Fibroblast of peridontal ligament (primary cell): ENCODE measurements around the gene CATSPERD.

Source experiments
- DNase-seq: peaks from one replicate; pipeline ENCODE4 v3.0.0-alpha.2; 2010; ENCODE audit errors: extremely low read depth

CATSPERD gene, protein sequence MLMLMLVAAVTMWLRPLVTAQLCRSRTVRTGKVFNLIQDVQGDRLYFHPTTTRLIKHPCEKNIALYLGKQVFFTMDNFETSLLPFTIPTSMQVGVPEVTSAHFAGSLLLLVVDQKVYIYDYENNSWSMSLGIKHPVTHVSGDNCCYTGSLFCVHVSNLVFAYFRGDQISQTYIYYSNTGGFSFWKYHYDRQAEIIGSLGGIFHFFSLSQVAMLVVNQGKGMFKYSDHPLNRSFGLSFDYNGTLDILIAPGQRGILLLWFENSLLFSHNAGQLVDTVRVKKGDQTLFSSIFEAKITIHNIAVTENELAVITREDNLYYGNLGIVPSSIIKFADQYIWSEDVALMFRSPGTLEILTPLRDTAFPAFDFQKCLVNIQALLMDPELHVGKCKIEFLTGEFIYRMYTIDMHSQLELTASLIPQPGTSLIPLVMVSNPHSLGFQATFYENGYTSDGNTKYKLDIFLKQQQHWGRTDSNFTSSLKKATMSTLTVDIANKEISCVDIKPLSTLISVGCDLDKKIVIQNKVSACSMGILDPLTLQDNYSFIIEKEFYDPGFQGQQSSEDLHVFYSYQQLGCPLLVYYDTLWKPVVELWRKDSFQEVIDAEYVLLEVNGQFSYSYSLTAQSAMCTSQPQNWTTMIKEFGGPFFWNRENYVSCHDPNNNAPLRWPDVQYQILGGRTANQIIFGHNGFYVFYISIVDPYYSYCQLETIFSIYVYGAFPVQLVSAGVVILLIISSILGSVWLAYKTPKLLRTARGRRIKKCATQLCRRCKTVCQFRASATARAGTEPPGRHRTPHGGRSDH

DNA sequence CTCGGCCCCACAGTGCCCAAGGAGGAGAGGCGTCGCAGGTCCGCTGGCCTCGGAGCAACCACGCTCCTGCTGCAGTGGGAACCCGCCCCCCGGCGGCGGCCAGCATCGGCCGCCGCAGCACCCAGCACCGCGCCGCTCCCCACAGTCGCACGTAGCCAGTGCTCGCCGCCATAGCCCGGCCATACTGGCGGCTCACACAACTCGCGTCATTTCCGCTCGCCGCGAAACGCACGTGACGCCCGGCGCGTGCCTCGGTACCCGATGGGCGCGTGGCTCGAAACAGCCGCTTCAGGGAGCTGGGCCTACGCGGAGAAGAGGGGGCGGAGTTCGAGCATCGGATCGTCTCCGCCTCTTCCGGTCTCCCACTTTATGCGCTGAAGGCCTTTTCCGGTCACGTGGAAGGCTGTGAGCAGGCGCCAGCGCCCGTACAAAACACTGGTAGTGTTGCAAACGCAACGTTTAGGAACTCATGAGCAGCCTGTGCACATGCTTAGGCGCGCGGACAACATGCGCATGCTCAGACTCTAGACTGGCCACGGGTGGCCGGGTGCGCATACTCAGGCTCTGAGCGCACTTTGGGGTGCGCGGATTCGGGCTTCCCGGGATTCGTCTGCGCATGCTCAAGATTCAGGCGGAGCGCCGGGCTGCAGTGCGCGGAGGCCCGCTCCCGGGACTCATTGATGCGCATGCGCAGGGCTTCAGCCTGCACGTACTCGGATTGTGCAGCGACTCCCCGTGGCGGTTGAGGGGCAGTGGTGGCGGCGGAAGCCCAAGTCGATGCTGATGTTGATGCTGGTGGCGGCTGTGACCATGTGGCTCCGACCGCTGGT is at the start of gene CATSPERD, which contains the start of gene LONP1:
TSS of gene CATSPERD (plus strand) at position 677 of the 830 bp plus-strand sequence. CDS start at position 778, 101 bp downstream.
TSS of gene LONP1 (minus strand) at position 186 of the 830 bp plus-strand sequence. CDS start at position 172, 14 bp downstream.
- DNase-seq, result peak; percentile 98

DNA sequence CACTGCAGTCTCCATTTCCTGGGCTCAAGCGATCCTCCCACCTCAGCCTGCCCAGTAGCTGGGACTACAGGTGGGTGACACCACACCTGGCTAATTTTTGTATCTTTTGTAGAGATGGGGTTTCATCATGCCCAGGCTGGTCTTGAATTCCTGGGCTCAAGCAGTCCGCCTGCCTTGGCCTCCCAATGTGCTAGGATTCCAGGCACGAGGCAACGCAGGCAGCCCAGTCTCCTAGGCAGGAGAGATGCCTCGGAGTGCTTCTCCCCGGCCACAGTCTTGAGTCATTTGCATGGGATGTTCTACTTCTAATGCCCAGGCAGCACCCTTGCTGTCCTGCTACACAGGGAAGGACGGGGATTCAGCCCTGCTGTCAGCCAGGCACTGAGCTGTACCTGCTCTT is 48.8 kb upstream of the CATSPERD start:
- no peak for DNase-seq

DNA sequence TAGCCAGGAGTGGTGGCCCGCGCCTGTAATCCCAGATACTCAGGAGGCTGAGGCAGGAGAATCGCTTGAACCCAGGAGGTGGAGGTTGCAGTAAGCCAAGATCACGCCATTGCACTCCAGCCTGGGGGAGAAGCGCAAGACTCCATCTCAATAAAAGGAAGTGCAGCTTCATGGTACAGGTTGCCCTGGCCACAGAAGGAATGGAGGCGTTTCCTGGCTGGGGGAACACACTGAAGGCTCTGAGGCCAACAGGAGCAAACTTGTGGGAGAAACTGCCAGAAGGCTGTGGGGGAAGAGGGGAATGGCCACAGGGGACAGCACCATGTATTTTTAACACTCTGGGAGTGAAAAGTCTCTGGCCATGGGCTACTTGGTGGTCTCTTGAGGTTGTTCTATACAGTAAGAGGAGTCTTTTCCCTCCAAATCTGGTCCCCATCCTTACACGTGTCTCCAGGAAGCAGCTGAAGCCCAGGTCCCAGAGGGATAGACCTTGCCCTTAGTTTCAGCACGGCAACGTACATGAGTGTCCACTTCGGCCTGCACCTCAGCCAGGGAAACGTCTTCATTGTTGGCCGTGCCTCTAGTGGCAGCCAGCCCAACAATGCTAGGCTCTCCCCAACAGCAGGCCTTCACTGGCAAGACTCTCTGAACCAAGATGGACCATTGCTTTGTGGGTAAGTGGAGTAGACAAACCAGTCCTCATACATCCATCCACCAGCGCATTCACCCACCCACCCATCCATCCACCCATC is 47.6 kb upstream of the CATSPERD start:
- no peak for DNase-seq

DNA sequence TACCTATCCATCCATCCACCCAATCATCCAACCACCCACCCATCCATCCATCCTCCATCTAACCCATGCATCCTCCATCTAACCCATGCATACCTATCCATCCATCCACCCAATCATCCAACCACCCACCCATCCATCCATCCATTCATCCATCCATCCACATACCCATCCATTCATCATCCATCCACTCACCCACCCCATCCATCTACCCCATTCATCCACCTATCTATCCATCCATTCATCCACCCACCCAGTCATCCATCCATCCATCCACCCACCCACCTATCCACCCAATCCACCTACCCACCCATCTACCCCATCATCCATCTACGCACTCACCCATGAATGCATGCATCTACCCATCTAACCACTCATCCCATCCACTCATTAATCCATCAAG is 46.7 kb upstream of the CATSPERD start:
- no peak for DNase-seq

DNA sequence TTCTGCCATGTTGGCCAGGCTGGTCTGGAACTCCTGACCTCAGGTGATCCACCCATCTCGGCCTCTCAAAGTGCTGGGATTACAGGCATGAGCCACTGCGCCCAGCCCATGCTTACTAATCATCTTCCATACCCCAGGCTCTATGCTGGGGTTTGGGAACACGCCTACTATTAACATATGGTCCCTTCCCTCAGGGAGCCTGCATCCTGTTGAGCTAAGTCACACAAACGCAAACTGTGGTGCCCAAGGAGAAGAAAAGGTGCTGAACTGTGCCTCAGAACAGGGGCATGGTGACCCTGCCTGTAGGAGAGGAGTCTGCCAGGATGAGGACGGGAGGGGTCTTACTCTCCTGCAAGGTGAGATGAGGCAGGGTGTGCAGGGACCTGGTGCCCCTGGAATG is 45.7 kb upstream of the CATSPERD start:
- DNase-seq, result no peak

DNA sequence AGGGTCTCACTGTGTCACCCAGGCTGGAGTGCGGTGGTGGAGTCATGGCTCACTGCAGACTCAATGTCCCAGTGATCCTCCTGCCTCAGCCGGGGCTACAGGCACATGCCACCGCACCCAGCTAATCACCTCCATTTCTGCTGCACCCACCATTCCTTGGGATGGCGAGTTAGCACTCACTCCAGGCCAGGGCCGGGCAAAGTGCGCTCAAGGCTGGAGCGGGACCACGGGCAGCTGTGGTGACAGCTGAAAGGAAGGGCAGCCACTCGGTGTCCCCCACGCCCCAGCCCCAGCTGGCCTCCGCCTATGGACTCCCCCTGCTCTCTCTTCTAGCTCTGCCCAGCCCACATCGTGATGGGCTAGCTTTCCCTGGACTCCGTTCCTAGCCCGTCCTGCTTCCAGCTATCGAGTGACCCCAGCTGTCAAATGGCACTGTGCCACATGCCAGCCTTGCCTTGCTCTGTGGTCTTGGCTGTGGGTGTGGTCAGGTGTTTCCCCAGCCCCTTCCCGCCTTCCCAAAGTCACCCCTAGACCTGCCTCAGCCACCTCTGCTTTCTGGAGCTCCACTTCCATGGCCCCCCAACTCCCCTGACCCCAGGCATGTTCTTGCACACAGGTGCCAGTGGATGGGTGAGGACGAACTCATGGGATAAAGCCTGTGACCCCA is 44.2 kb upstream of the CATSPERD start:
- DNase-seq, result no peak

DNA sequence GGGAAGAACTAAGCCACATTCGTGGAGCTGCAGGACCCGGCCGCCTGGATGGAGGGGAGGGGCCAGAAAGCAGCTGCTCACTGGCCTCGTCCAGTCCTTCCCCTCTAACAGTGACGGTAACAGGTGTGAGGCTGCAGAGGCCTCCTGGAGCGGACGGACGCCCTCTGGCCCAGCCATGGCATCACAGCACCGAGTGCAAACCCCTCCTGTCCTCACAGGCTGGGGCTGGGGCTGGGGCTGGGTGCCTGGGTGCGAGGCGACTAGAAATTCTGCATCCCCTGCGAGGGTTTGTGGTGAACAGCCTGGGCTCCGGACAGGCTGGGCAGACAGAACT is 43.7 kb upstream of the CATSPERD start:
- DNase-seq, result no peak

DNA sequence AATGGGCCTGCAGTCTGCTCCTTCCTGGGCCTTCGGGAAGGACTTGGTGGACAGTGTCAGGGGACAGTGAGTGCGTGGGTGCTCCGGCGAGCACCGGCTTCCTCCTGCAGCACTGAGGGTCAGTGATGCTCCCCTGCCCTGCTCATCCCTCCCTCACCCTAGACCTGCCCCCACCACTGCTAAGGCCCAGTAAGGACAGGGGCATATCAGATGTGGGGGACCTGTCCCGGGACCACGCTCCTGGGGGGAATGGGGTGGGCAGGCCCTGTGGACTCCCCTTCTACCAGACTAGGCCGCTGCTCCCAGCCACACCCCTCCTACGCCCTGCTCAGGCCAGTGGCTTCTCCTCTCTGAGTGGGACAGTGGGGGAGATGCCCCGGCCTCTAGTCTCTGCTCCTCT is 43.3 kb upstream of the CATSPERD start:
- DNase-seq, result no peak

DNA sequence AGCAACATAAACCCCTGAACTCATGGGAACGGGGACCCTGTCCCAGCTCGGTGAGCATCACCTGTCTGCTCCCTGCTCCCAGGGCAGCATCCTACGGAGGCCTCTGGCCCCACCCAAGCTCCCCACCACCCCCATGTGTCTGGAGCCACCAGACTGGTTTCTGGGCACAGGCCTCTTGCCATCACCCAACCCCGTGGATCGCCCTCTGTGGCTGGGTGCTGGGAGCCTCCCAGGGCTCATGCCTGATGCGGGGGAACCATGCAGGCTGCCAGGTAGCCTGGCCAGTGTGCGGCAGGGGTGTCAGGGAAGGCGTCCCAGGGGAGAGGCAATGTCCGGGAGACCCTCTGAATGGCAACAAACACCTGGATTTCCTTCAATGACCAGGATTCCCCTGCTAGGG is 42.9 kb upstream of the CATSPERD start:
- DNase-seq, result no peak

DNA sequence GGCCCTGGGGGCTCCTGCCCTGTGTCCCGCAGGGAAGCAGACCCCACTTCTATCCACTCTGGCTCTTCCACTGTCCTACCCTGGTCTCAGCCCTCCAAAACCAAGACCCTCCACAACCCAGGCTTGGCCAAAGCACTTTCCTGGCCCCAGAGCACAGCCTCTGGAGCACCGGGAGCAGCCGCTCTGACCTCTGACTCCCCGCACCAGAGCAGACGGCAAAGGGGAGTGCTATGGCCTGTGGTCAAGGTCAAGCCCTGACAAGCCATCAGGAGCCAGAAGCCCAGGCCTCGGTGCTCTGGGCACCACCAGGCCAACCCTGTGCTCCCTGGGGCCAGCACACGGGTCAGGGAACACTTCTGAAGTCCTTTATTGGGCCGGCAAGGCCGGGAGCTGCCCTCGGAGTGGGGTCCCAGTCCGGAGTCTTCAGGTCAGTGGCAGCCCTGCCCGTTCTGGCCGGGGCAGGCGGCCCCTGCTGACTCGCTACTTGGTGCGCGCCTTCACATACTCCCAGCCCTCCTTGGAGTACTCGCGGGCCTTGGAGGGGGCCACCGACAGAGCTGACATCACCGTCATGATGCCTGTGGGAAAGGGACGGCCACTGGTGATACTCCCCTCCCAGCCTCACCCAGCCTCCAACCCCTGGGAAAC is 42.2 kb upstream of the CATSPERD start:
- no peak for DNase-seq

DNA sequence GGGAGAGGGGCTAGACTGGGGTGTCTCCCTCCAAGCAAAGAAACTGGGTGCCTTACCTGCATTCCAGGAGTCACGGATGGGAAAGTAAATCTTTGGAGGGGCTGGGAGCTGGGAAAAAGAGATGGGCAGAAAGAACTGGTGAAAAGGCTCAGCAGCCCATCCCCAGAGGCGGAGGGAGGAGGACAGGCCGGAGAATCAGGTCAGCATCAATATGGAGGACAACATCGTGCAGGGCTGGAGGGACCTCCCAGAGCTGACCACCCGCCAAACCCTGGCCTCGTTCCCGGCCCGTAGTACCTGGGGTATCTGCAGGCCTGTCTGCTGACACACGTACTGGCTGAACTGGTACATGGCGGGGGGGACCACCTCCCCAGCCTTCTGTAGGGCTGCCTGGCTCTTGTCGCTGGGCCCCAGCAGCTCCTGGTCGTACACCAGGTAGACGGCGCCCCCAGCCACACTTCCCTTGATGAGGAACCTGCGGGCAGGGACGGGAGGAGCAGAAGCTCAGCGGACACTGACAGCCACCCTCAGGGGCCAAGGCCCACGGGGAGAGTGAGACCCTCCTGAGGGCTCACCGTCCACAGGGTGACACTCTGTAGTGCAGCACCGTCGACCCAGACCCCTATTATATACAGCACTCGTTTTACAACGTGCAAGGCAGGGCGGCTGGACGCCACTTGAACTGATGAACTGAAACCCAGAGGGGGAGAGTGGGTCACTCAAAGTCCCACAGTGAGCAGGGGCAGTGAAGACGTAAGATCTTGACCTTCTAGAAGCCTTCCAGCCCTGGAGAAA is 41.0 kb upstream of the CATSPERD start:
- no peak for DNase-seq

DNA sequence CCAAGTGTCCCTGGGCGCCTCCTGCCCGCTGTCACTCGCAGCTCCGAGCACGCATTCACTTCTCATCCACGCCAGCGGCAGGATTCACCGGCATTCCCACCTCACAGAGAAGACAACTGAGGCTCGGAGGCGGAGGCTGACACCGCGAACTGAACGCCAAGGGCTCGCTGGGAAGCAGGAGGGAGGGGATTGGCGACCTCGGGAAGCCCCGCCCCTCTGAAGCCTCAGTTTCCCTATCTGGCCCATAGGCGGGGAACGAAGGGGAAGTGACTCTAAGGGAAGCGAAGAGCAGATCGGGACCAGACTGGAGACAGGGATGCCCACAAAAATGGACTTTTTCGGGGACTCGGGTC is 40.4 kb upstream of the CATSPERD start:
- no peak for DNase-seq

DNA sequence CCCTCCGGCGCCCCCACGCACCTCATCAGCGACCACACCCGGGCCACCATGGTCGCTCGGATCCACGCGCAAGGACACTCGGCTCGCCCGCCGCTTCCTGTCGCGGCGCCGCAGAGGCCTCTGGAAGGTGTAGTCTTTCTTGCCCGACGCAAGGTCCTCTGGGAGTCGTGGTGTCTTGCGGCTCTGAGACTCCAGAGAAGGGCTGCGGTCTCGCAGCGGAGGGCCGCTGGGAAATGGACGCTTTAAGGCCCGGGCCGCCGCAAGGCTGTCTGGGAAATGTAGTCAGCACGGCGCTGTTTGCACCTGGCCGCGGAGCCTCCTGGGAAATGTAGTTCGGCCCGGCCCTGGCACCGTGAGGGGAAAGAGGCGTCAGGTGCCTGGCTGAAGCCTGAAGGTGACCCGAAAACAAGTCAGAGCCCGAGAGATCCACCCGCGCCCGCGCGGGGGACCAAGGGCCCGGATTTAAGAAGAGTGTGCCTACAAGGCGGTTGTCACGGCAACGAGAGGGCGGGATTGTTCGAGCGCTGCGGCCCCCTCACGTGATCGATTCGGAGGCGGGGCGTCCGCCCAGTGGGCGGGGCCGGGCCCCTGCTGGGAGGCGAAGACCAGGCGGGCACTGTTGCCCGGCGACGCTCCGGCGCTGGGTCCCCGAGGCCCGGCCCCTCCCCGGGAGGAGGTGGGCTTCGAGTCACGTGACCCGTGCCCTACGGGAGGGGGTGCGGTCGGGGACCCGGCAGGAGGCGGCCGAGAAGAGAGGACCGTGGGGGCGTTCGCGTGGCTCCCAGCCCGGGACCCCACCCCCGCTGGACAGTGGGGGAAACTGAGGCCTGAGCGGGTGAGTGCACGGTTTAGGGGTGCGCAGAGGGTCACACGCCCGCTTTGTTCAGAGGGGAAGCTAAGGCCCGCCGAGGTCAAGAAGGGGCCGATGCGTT is 39.7 kb upstream of the CATSPERD start, which contains the start of the genes HSD11B1L and MICOS13:
TSS of gene HSD11B1L (plus strand) at position 591 of the 932 bp plus-strand sequence. CDS start 3,806 bp downstream, outside the sequence.
TSS of gene MICOS13 (minus strand) at position 80 of the 932 bp plus-strand sequence. CDS start at position 50, 30 bp downstream.
- peak; percentile 99 for DNase-seq

DNA sequence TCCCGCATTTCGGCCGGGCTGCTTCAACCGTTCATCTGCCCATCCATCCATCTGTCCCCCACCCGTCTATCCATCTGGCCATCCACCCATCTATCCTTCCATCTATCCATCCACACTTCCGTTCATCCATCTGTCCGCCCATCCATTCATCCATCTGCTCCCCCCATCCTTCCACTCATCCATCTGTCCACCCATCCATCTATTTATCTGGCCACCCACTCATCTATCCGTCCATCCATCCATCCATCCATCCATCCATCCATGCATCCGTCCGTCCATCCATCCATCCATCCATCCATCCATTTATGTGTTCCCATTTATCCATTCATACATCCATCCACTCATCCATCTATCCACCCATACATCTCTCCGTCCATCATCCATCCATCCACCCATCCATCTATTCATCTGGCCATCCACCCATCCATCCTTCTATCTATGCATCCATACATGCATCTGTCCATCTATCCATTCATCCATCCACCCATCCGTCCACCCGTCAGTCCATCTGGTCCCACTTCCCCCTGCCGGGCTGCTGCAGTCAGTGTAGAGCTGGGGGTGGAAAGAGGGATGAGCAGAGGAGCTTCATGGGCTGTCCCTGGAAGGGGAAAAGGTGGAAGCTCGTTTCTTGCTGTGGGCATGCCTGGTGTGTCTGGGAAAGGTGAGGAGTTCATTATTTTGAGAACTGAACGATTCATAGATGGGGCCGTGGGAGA is 38.9 kb upstream of the CATSPERD start:
- no peak for DNase-seq

DNA sequence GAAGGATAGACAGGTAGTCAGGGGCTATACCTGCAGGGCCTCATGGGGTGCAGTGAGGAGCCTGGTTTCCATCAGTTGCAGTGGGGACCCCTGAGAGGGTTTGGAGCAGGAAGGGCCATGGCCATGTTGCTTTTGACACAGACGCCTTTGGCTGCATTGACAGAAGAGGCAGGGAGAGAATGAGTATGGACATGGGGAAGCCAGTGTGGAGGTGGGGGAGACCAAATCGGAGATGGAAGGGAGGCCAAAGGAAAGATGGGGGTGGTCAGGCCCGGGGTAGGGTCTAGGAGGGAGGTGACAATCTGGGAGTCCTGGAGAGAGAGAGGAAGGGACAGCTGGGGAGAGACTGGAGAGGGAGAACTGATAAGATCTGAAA is 38.3 kb upstream of the CATSPERD start:
- no peak for DNase-seq

DNA sequence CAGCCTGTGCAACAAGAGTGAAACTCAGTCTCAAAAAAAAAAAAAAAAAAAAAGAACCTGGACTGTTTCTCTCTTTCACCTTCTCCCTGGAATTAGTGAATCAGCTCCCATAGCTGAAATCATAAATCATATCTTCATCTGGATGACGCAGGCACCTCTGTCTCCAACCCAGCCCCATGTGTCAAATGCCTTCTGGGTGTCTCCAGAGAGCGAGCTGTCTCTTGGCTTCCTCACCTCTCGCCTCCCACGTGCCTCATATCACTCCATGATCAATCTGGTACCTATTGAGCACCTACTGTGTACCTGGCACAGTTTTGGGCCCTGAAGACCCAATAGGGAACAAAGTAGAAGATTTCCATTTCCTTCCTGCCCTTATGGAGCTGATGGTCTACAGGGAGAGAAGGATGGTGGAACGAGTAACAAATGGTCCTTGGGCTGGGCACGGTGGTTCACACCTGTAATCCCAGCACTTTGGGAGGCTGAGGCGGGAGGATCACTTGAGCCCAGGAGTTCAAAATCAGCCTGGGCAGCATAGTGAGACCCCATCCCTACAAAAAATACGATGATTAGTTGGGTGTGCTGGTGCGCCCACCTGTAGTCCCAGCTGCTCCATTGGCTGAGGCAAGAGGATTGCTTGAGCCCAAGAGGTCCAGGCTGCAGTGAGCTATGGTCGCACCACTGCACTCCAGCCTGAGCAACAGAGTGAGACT is 37.1 kb upstream of the CATSPERD start:
- DNase-seq, result no peak
